ENCODE measurements around the gene TMEM63C.

Gene TMEM63C

DNA sequence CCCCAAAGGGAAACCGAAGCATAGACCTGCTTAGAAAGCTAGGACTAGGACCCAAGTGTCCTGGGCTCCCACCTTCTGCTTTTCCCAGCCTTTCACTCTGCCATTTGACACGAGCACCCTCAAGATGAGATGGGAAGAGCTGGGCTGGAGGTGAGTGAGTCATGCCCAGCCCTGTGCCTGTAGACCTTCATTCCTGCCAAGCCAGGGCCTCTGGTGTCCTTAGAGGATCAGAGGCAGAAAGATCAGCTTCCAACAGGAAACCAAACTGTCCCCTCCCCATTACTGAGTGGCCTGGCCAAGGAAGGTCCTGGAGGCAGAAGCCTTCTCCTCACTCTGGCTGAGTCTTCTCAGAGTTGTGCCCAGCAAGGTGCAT, 3.5 kb downstream of the TMEM63C start:
- Histone ChIP-seq H3K4me3 (ENCODE audit: low read depth in 1 of 2, low read length in 2 of 2) (no peak overlapping the region), H3K9me3 (ENCODE audit: control insufficient read depth in 1 of 2, low read length in 2 of 2) (no peaks in the 10 kb centered on the region), H3K36me3 (ENCODE audit: control insufficient read depth in 1 of 2, insufficient read depth in 2 of 2, low read length in 2 of 2) (no peaks in the 10 kb centered on the region), H3K27ac (ENCODE audit: low read length) (no peak overlapping the region), H3K27me3 (ENCODE audit: low read depth, low read length) (peaks cover 32% of the 10 kb centered on the region), H3K4me1 (ENCODE audit: control insufficient read depth in 1 of 2, insufficient read depth in 2 of 2, low read length in 2 of 2) (peaks cover 0 to 14% of the 10 kb centered on the region in 2 donors)

DNA sequence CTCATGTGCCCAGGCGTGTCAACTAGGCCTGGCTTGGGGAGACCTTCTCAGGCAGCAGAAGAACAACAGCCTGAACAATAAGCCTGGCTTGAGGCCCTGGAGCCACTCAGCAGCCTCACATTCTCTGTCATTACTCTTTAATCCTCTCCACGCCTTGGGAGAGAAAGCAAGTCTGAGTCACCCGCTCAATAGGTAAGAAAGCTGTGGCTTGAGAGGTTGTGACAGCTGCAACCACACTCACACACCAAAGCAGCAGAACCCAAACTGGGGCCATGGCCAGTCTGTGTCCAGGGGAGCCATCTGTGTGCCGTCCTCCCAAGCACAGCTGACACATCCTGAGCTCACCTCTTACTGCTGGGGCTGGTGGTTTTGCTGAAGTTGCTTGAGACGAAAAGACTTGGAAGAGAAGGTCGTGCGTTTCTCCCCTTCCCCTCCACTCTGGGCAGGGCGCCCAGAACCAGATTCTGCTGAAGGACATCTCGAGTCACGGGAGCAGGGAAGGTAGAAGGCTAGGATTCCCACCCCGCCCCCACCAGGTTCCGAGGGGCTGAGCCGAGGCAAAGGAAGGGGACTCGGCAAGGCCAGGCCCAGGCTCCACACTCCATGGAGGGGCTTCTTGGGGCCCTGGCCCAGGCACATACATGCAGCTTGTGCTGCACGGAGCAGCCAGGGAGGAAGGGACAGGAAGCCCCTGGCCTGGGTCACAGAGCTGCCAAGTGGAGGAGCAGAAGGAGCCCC, 5.5 kb downstream of the TMEM63C start:
- H3K27ac ChIP-seq (ENCODE audit: low read length) = no peak overlapping the region
- H3K27me3 ChIP-seq (ENCODE audit: low read depth, low read length) = peaks cover 20% of the 10 kb centered on the region
- H3K4me3 ChIP-seq (ENCODE audit: low read depth in 1 of 2, low read length in 2 of 2) = no peak overlapping the region
- no peaks in the 10 kb centered on the region for H3K36me3 ChIP-seq (ENCODE audit: control insufficient read depth in 1 of 2, insufficient read depth in 2 of 2, low read length in 2 of 2)
- H3K4me1 ChIP-seq (ENCODE audit: control insufficient read depth in 1 of 2, insufficient read depth in 2 of 2, low read length in 2 of 2) = peaks cover 0 to 6% of the 10 kb centered on the region in 2 donors
- H3K9me3 ChIP-seq (ENCODE audit: control insufficient read depth in 1 of 2, low read length in 2 of 2) = no peaks in the 10 kb centered on the region

DNA sequence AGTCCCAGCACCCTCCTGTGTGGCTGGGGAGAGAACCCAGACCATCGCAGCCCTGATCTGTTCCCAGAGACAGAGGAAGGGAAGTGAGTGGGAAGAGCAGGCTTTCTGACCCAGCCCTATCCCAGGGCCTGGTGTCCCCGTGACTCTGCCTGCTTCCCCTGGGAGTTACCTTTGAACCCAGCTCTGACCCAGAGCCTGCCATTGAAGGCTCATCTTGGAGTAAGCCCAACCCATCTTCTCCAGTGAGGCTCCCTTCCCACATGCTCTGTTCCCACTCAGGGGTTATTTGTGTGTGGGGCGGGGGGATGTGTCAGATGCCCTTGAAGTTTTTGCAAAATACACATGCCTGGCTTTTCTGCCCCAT, 6.0 kb downstream of the TMEM63C start:
- H3K4me3 ChIP-seq (ENCODE audit: low read depth in 1 of 2, low read length in 2 of 2) = no peak overlapping the region
- H3K4me1 ChIP-seq (ENCODE audit: control insufficient read depth in 1 of 2, insufficient read depth in 2 of 2, low read length in 2 of 2) = peaks cover 0 to under 1% of the 10 kb centered on the region in 2 donors
- H3K27ac ChIP-seq (ENCODE audit: low read length) = no peak overlapping the region
- no peaks in the 10 kb centered on the region for H3K9me3 ChIP-seq (ENCODE audit: control insufficient read depth in 1 of 2, low read length in 2 of 2)
- no peaks in the 10 kb centered on the region for H3K36me3 ChIP-seq (ENCODE audit: control insufficient read depth in 1 of 2, insufficient read depth in 2 of 2, low read length in 2 of 2)
- H3K27me3 ChIP-seq (ENCODE audit: low read depth, low read length) = peaks cover 20% of the 10 kb centered on the region

DNA sequence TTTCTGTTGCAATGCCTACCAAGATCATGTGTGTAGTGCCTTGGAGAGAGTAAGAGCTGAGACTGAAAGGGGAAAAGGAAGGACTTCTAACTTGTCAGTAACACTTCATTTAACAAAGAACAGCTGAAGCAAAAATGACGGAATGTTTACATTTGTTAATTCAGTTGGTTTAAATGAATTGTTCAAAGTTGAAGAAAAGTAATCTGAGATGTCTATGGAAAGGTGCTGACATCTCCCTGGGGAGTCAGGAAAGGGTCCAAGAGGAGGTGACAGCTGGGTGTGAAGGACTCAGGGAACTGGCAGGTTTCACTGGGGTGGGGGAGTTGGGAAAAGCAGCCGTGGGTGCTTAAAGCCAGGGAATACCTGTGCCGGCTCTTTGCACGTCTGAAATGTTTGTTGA, 7.9 kb downstream of the TMEM63C start:
- Histone ChIP-seq H3K36me3 (ENCODE audit: control insufficient read depth in 1 of 2, insufficient read depth in 2 of 2, low read length in 2 of 2) (no peaks in the 10 kb centered on the region), H3K4me3 (ENCODE audit: low read depth in 1 of 2, low read length in 2 of 2) (no peak overlapping the region), H3K4me1 (ENCODE audit: control insufficient read depth in 1 of 2, insufficient read depth in 2 of 2, low read length in 2 of 2) (no peaks in the 10 kb centered on the region), H3K9me3 (ENCODE audit: control insufficient read depth in 1 of 2, low read length in 2 of 2) (no peaks in the 10 kb centered on the region), H3K27me3 (ENCODE audit: low read depth, low read length) (peaks cover 6% of the 10 kb centered on the region), H3K27ac (ENCODE audit: low read length) (no peak overlapping the region)

DNA sequence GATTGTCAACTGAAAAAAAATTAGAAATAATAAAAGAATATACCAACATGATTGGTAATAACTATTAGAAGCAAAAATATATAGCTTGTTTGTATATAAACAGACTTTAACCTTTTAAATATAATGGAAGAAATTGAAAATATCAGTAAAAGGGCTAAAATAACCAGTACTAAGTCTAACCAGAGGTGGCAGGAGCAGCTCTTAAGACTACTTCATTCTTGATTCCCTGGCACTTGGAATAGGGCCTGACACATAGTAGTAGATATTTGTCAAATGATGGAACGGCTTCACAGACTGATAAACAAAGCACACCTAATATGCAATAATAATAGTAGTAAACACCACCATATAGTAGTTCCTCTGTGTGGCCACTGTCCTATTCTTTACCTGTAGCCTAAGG, 9.4 kb downstream of the TMEM63C start:
- no peak overlapping the region for H3K27ac ChIP-seq (ENCODE audit: low read length)
- no peaks in the 10 kb centered on the region for H3K27me3 ChIP-seq (ENCODE audit: low read depth, low read length)
- no peaks in the 10 kb centered on the region for H3K36me3 ChIP-seq (ENCODE audit: control insufficient read depth in 1 of 2, insufficient read depth in 2 of 2, low read length in 2 of 2)
- no peak overlapping the region for H3K4me3 ChIP-seq (ENCODE audit: low read depth in 1 of 2, low read length in 2 of 2)
- no peaks in the 10 kb centered on the region for H3K9me3 ChIP-seq (ENCODE audit: control insufficient read depth in 1 of 2, low read length in 2 of 2)
- H3K4me1 ChIP-seq (ENCODE audit: control insufficient read depth in 1 of 2, insufficient read depth in 2 of 2, low read length in 2 of 2) = no peaks in the 10 kb centered on the region

DNA sequence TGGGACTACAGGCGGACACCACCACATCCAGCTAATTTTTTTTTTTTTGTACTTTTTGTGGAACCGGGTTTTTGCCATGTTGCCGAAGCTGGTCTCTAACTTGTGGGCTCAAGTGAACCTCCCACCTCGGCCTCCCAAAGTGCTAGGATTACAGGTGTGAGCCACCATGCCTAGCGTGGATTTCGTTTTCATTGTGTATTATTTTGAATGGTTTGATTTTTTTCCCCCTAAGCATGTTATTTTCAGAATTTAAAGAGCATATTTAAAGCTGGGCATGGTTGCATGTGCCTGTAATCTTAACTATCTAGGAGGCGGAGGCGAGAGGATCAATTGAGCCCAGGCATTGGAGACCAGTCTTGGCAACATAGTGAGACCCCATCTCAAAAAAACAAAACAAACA, 13.1 kb downstream of the TMEM63C start:
- no peak overlapping the region for H3K4me3 ChIP-seq (ENCODE audit: low read depth in 1 of 2, low read length in 2 of 2)
- H3K9me3 ChIP-seq (ENCODE audit: control insufficient read depth in 1 of 2, low read length in 2 of 2) = no peaks in the 10 kb centered on the region
- H3K27me3 ChIP-seq (ENCODE audit: low read depth, low read length) = no peaks in the 10 kb centered on the region
- no peaks in the 10 kb centered on the region for H3K36me3 ChIP-seq (ENCODE audit: control insufficient read depth in 1 of 2, insufficient read depth in 2 of 2, low read length in 2 of 2)
- H3K27ac ChIP-seq (ENCODE audit: low read length) = no peak overlapping the region
- H3K4me1 ChIP-seq (ENCODE audit: control insufficient read depth in 1 of 2, insufficient read depth in 2 of 2, low read length in 2 of 2) = no peaks in the 10 kb centered on the region

DNA sequence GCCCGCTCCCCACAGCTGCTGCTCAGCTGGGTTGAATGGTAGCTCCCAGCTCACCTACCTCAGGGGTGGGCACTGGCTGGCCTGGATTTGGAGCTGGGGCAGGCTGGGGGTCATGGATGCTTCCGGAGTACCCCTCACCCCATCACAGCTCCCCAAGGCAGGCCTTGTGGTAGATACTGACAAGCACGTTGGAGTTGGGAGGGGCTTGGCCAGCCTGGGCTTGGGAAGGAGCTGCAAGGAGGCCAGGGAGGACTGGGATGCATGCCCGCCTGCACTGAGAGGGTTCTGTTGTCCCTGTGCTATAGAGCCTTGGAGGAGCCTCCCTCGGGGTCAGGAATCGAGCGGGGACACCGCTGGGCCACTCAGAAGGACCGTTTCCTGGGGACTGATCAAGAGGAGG, 14.2 kb downstream of the TMEM63C start:
- H3K4me3 ChIP-seq (ENCODE audit: low read depth in 1 of 2, low read length in 2 of 2) = no peak overlapping the region
- H3K27me3 ChIP-seq (ENCODE audit: low read depth, low read length) = no peaks in the 10 kb centered on the region
- no peaks in the 10 kb centered on the region for H3K9me3 ChIP-seq (ENCODE audit: control insufficient read depth in 1 of 2, low read length in 2 of 2)
- H3K27ac ChIP-seq (ENCODE audit: low read length) = no peak overlapping the region
- no peaks in the 10 kb centered on the region for H3K4me1 ChIP-seq (ENCODE audit: control insufficient read depth in 1 of 2, insufficient read depth in 2 of 2, low read length in 2 of 2)
- no peaks in the 10 kb centered on the region for H3K36me3 ChIP-seq (ENCODE audit: control insufficient read depth in 1 of 2, insufficient read depth in 2 of 2, low read length in 2 of 2)

DNA sequence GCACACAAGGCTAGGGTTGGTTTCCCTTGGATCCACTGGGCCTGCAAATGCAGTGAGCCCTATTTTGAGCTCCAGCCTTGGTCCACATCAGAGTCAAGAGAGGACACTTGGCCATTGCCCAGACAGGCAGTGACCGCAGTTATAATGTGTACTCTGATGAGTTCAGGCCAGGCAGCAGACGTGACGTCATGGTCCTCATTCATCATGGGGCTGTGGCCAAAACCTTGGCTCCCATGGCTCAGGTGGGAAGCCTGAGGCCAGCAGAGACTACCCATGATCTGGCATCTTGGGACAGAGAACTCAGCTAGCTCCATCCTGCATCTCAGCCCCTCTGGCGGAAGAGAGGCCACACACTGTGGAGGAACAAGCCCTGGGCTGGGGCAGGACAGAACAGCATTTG, 16.4 kb downstream of the TMEM63C start:
- Histone ChIP-seq H3K36me3 (ENCODE audit: control insufficient read depth in 1 of 2, insufficient read depth in 2 of 2, low read length in 2 of 2) (no peaks in the 10 kb centered on the region), H3K4me3 (ENCODE audit: low read depth in 1 of 2, low read length in 2 of 2) (no peak overlapping the region), H3K27ac (ENCODE audit: low read length) (no peak overlapping the region), H3K4me1 (ENCODE audit: control insufficient read depth in 1 of 2, insufficient read depth in 2 of 2, low read length in 2 of 2) (no peaks in the 10 kb centered on the region), H3K9me3 (ENCODE audit: control insufficient read depth in 1 of 2, low read length in 2 of 2) (no peaks in the 10 kb centered on the region), H3K27me3 (ENCODE audit: low read depth, low read length) (no peaks in the 10 kb centered on the region)

DNA sequence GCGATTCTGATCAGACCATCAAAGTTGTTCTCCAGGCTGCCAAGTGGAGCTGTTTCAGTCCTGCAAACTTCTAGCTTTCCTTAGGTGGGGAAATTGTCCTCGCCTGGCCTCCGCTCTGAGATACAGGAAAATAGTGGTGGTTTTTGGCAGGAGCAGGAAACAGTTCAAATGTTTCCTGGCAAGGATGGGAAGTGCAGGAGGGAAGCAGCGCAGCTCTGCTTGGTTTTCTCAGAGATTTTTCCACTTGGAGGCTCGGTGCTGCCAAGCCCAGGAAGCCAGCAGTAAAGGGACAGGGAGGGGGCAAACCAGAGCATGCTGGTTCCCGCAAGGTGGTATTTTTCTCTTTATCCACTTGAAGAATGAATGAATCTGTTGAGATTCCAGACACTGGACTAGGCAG, 17.0 kb downstream of the TMEM63C start:
- Histone ChIP-seq H3K27me3 (ENCODE audit: low read depth, low read length) (no peaks in the 10 kb centered on the region), H3K9me3 (ENCODE audit: control insufficient read depth in 1 of 2, low read length in 2 of 2) (no peaks in the 10 kb centered on the region), H3K4me3 (ENCODE audit: low read depth in 1 of 2, low read length in 2 of 2) (no peak overlapping the region), H3K27ac (ENCODE audit: low read length) (no peak overlapping the region), H3K36me3 (ENCODE audit: control insufficient read depth in 1 of 2, insufficient read depth in 2 of 2, low read length in 2 of 2) (no peaks in the 10 kb centered on the region), H3K4me1 (ENCODE audit: control insufficient read depth in 1 of 2, insufficient read depth in 2 of 2, low read length in 2 of 2) (no peaks in the 10 kb centered on the region)

DNA sequence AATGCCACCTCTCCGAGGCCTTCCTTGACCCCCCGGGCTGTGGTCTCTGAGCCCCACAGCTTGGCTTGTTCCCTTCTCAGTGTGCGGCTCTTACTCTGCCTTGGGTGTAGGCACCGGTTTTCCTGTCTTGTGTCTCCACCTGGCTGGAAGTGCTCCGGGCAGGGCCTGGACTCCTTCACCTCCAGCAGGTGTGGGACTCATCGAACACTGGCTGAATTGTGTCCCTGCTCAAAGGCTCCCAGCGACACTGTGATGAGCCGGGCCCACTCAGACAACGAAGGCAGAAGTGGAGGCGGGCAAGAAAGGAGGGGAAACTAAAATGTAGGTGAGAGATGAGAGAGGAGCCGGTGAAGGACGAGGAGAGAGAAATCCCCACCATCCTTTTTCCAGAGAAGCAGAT, 18.0 kb downstream of the TMEM63C start:
- no peaks in the 10 kb centered on the region for H3K36me3 ChIP-seq (ENCODE audit: control insufficient read depth in 1 of 2, insufficient read depth in 2 of 2, low read length in 2 of 2)
- no peaks in the 10 kb centered on the region for H3K9me3 ChIP-seq (ENCODE audit: control insufficient read depth in 1 of 2, low read length in 2 of 2)
- H3K27me3 ChIP-seq (ENCODE audit: low read depth, low read length) = no peaks in the 10 kb centered on the region
- no peaks in the 10 kb centered on the region for H3K4me1 ChIP-seq (ENCODE audit: control insufficient read depth in 1 of 2, insufficient read depth in 2 of 2, low read length in 2 of 2)
- no peak overlapping the region for H3K27ac ChIP-seq (ENCODE audit: low read length)
- no peak overlapping the region for H3K4me3 ChIP-seq (ENCODE audit: low read depth in 1 of 2, low read length in 2 of 2)

DNA sequence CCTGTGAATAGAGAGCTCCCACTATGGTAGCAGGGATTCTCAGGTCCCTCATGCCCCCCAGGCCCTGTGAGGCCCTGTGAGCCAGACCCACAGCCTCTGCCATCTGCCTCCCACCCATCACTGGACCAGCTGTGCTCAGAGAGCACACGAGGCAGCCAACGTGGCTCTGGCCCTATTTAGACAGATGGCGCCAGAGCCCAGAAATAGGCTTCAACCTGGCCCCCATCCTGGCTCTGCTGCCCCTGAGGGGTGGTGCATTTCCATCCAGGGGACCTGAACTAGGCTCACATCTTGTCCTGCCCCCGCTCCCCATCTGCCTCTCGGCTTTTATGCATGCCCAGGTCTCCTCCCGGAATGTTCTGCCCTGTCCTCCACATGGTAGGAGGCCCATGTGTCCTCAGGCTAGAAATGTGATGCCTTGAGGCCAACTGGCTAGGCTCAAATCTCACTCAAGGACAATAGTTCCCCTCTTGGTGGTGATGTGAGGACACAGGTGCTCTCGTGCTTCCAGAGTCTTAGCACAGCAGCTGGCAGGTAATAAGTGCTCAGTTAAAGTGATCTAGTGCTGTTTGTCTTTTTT, 18.9 kb downstream of the TMEM63C start:
- no peaks in the 10 kb centered on the region for H3K27me3 ChIP-seq (ENCODE audit: low read depth, low read length)
- H3K9me3 ChIP-seq (ENCODE audit: control insufficient read depth in 1 of 2, low read length in 2 of 2) = no peaks in the 10 kb centered on the region
- no peak overlapping the region for H3K4me3 ChIP-seq (ENCODE audit: low read depth in 1 of 2, low read length in 2 of 2)
- H3K27ac ChIP-seq (ENCODE audit: low read length) = no peak overlapping the region
- no peaks in the 10 kb centered on the region for H3K36me3 ChIP-seq (ENCODE audit: control insufficient read depth in 1 of 2, insufficient read depth in 2 of 2, low read length in 2 of 2)
- no peaks in the 10 kb centered on the region for H3K4me1 ChIP-seq (ENCODE audit: control insufficient read depth in 1 of 2, insufficient read depth in 2 of 2, low read length in 2 of 2)

DNA sequence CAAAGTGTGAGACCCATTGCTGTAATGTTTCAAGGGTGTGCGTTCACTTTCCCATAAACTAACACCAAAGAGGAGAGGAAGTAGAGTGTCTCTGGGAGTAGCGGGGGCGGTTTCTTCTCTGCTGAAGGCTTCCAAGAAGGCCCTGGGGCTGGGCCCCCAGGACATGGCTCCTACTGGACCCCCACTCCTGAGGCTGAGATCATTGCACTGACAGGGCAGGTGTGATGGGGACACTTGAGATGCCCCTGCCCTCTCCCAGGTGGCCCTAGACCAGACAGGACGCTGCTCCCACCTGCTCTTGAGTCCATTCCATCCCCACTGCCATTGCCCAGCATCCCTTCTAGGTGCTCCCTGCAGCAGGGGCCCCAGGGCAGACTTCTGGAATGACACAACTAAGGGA, 20.1 kb downstream of the TMEM63C start:
- no peaks in the 10 kb centered on the region for H3K36me3 ChIP-seq (ENCODE audit: control insufficient read depth in 1 of 2, insufficient read depth in 2 of 2, low read length in 2 of 2)
- no peaks in the 10 kb centered on the region for H3K27me3 ChIP-seq (ENCODE audit: low read depth, low read length)
- no peaks in the 10 kb centered on the region for H3K9me3 ChIP-seq (ENCODE audit: control insufficient read depth in 1 of 2, low read length in 2 of 2)
- no peak overlapping the region for H3K27ac ChIP-seq (ENCODE audit: low read length)
- no peak overlapping the region for H3K4me3 ChIP-seq (ENCODE audit: low read depth in 1 of 2, low read length in 2 of 2)
- H3K4me1 ChIP-seq (ENCODE audit: control insufficient read depth in 1 of 2, insufficient read depth in 2 of 2, low read length in 2 of 2) = no peaks in the 10 kb centered on the region

All from muscle layer of duodenum (tissue), 2 donors.